OCI-LY1 (cell line): Measurements from ENCODE around the gene ALDH3A2.

Experiments
- H2AFZ ChIP-seq: fragments of 200-600 bp; sonication (generic), shearing (Covaris generic); 2 replicates; pipeline ENCODE4 v1.6.0; 2014; ENCODE audit warnings: antibody characterized with exemption, mild to moderate bottlenecking, low read length
- H3F3A ChIP-seq: fragments of 200-600 bp; sonication (generic), shearing (Covaris generic); 2 replicates; pipeline ENCODE4 v1.6.0; 2014; ENCODE audit warnings: mild to moderate bottlenecking, antibody characterized with exemption, low read length, moderate library complexity; ENCODE audit not compliant: insufficient read depth
- H3K27ac ChIP-seq: fragments of 200-600 bp; sonication (generic); 2 replicates; pipeline ENCODE4 v1.5.1; 2014; ENCODE audit warnings: low read length, mixed run types, mild to moderate bottlenecking, low read depth; ENCODE audit not compliant: poor library complexity, severe bottlenecking
- H3K27me3 ChIP-seq: fragments of 200-600 bp; sonication (generic); 2 replicates; pipeline ENCODE4 v1.6.0; 2014; ENCODE audit warnings: antibody characterized with exemption, mild to moderate bottlenecking, low read length, moderate library complexity; ENCODE audit not compliant: insufficient read depth
- H3K36me3 ChIP-seq: fragments of 200-600 bp; sonication (generic); 2 replicates; pipeline ENCODE4 v1.6.1; 2014; ENCODE audit warnings: mild to moderate bottlenecking, antibody characterized with exemption, low read length, moderate library complexity, mixed read lengths; ENCODE audit not compliant: insufficient read depth
- H3K4me1 ChIP-seq: fragments of 200-600 bp; sonication (generic); 2 replicates; pipeline ENCODE4 v1.5.1; 2014; ENCODE audit warnings: mild to moderate bottlenecking, low read length, moderate library complexity; ENCODE audit not compliant: insufficient read depth, severe bottlenecking
- H3K4me2 ChIP-seq: fragments of 200-600 bp; sonication (generic), shearing (Covaris generic); 2 replicates; pipeline ENCODE4 v1.6.1; 2014; ENCODE audit warnings: low read length
- H3K4me3 ChIP-seq: fragments of 200-600 bp; sonication (generic); 2 replicates; pipeline ENCODE4 v1.5.1; 2014; ENCODE audit warnings: low read length, low read depth, mild to moderate bottlenecking, mixed read lengths; ENCODE audit not compliant: poor library complexity, severe bottlenecking
- H3K79me2 ChIP-seq: fragments of 200-600 bp; shearing (Covaris generic); 2 replicates; pipeline ENCODE4 v1.6.1; 2016; ENCODE audit warnings: mixed run types, low read length, mixed read lengths; ENCODE audit not compliant: insufficient read depth
- H3K9ac ChIP-seq: fragments of 200-600 bp; sonication (generic), shearing (Covaris generic); 2 replicates; pipeline ENCODE4 v1.6.1; 2014; ENCODE audit warnings: mild to moderate bottlenecking, low read length, mixed read lengths
- H3K9me2 ChIP-seq: fragments of 200-600 bp; sonication (generic), shearing (Covaris generic); 2 replicates; pipeline ENCODE4 v1.6.1; 2014; ENCODE audit warnings: low read depth, mild to moderate bottlenecking, low read length, mixed read lengths
- H3K9me3 ChIP-seq: fragments of 200-600 bp; shearing (Covaris generic); 2 replicates; pipeline ENCODE4 v1.6.1; 2014; ENCODE audit warnings: low read length, mixed read lengths
- H4K20me1 ChIP-seq: fragments of 200-600 bp; sonication (generic), shearing (Covaris generic); 2 replicates; pipeline ENCODE4 v1.6.0; 2016; ENCODE audit warnings: mild to moderate bottlenecking, low read length; ENCODE audit not compliant: insufficient read depth
- EZH2 ChIP-seq: fragments of 200-600 bp; sonication (generic), shearing (Covaris generic); IDR thresholded peaks from 2 replicates; pipeline ENCODE4 v1.8.0; 2017; ENCODE audit warnings: borderline replicate concordance, mixed run types, mild to moderate bottlenecking, antibody characterized with exemption, low read length, moderate library complexity, mixed read lengths
- TF ChIP-seq, protein P1 (sequence below): fragments of 200-600 bp; sonication (generic), shearing (Covaris generic); IDR thresholded peaks from 2 replicates; pipeline ENCODE4 v1.5.1; 2017; ENCODE audit warnings: mild to moderate bottlenecking, antibody characterized with exemption, low read length, moderate library complexity, mixed read lengths

ALDH3A2 gene

DNA sequence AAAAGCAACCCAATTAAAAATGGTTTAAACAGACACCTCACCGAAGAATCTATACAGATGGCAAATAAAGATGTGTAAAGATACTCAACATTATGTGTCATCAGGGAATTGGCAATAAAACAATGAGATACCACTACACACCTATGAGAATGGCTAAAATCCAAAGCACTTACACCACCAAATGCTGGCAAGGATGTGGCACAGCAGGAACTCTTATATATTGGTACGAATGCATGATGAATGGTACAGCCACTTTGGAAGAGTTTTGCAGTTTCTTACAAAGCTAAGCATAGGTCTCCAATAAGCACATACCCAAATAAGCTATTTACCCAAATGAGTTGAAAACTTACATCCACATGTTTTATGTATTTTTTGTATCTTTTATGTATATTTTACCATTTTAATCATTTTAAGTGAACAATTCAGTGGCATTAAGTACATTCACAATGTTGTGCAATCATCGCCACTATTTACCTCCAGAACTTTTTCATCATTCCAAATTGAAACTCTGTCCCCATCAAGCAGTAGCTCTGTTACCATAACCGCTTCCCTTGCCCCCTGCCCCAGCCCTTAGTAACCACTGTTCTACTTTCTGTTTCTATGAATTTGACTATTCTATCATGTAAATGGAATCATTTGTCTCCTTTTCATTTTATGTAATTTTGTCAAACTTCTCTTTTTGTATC, 6.7 kb upstream of the ALDH3A2 start:
- H2AFZ ChIP-seq, result no peak overlapping the region
- no peaks in the 10 kb centered on the region for H3K9me3 ChIP-seq
- H3K4me3 ChIP-seq, result no peak overlapping the region
- no peaks in the 10 kb centered on the region for H4K20me1 ChIP-seq
- no peaks in the 10 kb centered on the region for H3K79me2 ChIP-seq
- H3K36me3 ChIP-seq, result no peaks in the 10 kb centered on the region
- no peaks in the 10 kb centered on the region for H3K9me2 ChIP-seq
- H3K4me1 ChIP-seq, result no peaks in the 10 kb centered on the region
- no peak overlapping the region for H3K4me2 ChIP-seq
- no peaks in the 10 kb centered on the region for H3F3A ChIP-seq
- H3K9ac ChIP-seq, result no peak overlapping the region
- TF ChIP-seq, protein P1, sequence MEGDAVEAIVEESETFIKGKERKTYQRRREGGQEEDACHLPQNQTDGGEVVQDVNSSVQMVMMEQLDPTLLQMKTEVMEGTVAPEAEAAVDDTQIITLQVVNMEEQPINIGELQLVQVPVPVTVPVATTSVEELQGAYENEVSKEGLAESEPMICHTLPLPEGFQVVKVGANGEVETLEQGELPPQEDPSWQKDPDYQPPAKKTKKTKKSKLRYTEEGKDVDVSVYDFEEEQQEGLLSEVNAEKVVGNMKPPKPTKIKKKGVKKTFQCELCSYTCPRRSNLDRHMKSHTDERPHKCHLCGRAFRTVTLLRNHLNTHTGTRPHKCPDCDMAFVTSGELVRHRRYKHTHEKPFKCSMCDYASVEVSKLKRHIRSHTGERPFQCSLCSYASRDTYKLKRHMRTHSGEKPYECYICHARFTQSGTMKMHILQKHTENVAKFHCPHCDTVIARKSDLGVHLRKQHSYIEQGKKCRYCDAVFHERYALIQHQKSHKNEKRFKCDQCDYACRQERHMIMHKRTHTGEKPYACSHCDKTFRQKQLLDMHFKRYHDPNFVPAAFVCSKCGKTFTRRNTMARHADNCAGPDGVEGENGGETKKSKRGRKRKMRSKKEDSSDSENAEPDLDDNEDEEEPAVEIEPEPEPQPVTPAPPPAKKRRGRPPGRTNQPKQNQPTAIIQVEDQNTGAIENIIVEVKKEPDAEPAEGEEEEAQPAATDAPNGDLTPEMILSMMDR, result no peak
- TF ChIP-seq EZH2, result no peak
- H3K27ac ChIP-seq, result no peak overlapping the region
- H3K27me3 ChIP-seq, result no peaks in the 10 kb centered on the region

DNA sequence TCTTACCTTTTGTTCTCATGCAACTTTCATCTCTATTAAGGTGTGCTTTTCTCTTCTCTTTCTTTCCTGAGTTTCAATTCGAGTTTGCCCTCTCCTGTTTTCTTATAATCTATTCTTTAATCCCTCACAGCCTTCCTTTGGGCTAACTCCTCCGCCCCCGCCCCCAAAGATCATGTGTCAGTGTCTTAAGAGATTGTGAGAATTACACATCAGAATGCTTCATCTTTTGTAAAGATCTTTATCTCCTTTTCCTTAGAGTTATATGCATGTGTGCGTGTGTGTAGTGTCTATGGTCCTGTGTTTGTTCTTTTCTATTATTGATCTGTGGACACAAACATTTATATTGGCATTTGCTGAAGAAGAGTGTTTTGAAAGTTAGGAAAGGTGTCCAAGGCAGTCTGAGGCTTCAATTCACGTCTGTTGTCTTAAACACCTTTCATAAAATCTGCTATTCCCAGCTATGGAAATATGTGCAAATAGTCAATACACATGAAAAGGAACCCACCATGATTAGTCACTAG, 6.1 kb upstream of the ALDH3A2 start:
- H3K9ac ChIP-seq, result no peak overlapping the region
- H3K27me3 ChIP-seq, result no peaks in the 10 kb centered on the region
- H3K9me2 ChIP-seq, result no peaks in the 10 kb centered on the region
- H3K36me3 ChIP-seq, result no peaks in the 10 kb centered on the region
- H3F3A ChIP-seq, result no peaks in the 10 kb centered on the region
- H3K9me3 ChIP-seq, result no peaks in the 10 kb centered on the region
- H3K27ac ChIP-seq, result no peak overlapping the region
- TF ChIP-seq EZH2, result no peak
- TF ChIP-seq, protein P1, result no peak
- H3K4me2 ChIP-seq, result no peak overlapping the region
- H3K79me2 ChIP-seq, result no peaks in the 10 kb centered on the region
- no peak overlapping the region for H2AFZ ChIP-seq
- peaks cover 2% of the 10 kb centered on the region for H3K4me1 ChIP-seq
- H4K20me1 ChIP-seq, result no peaks in the 10 kb centered on the region
- H3K4me3 ChIP-seq, result no peak overlapping the region

DNA sequence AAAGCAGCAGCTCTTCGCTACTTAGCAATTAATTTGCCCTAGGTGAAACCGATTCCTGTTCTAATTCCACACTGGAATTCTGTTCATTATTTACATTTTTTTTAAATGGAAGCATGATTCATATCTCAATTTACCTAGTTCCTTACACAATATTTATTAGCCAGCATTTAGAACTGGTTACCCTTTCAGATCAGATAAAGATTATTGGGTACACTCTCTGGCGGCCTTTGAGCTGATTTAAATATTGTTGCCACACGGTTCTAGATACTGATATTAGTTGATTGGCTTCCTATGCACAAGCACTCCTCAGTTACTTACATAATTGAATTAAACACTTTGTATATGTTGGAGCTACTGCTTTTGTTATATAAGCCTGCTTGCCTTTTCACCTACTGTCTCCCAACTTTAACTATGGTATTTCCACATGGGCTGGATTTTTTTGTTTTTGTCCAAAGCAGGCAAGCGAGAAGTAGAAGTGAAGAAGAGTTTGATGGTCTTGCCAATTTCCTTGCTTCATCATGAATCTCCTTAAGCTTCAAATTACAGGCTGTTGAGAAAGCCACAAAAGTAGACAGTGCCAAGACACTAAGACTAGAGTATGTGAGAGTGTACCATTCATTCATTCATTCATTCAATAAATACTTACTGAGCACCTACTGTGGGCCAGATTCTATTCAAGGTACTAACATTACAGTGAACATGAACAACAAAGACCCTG, 3.9 kb upstream of the ALDH3A2 start:
- TF ChIP-seq, protein P1, result no peak
- TF ChIP-seq EZH2, result no peak
- no peaks in the 10 kb centered on the region for H3K9me3 ChIP-seq
- H3K27ac ChIP-seq, result no peak overlapping the region
- peaks cover 5% of the 10 kb centered on the region; the same call in 1 of the 2 replicates for H3K79me2 ChIP-seq
- peaks cover 15% of the 10 kb centered on the region for H3K4me1 ChIP-seq
- H3K9me2 ChIP-seq, result no peaks in the 10 kb centered on the region
- no peaks in the 10 kb centered on the region for H3K36me3 ChIP-seq
- H3K9ac ChIP-seq, result no peak overlapping the region
- no peak overlapping the region for H3K4me2 ChIP-seq
- H4K20me1 ChIP-seq, result no peaks in the 10 kb centered on the region
- H3F3A ChIP-seq, result no peaks in the 10 kb centered on the region
- no peak overlapping the region for H2AFZ ChIP-seq
- no peaks in the 10 kb centered on the region for H3K27me3 ChIP-seq
- no peak overlapping the region for H3K4me3 ChIP-seq
